SK-N-MC (cell line): Measurements from ENCODE around the gene CTBP2.

ENCODE experiments used
- DNase-seq: peaks from one replicate; pipeline ENCODE4 v3.0.0-alpha.2; 2011; ENCODE audit warnings: low read depth, low spot score
- H3K27ac ChIP-seq: fragments of 200-600 bp; sonication (generic); 2 replicates; pipeline ENCODE4 v1.5.1; 2016; ENCODE audit warnings: mixed run types
- H3K36me3 ChIP-seq: fragments of 200-600 bp; sonication (generic); 2 replicates; pipeline ENCODE4 v1.6.1; 2017; ENCODE audit warnings: antibody characterized with exemption, low read length, mixed read lengths; ENCODE audit not compliant: insufficient read depth
- H3K4me3 ChIP-seq: fragments of 200-600 bp; sonication (generic); 2 replicates; pipeline ENCODE4 v1.5.1; 2016
- H3K9ac ChIP-seq: fragments of 200-600 bp; sonication (generic); 2 replicates; pipeline ENCODE4 v1.8.0; 2017; ENCODE audit warnings: mixed run types, mixed read lengths; ENCODE audit not compliant: insufficient read length
- H3K9me3 ChIP-seq: fragments of 200-600 bp; sonication (generic); 2 replicates; pipeline ENCODE4 v1.6.1; 2017; ENCODE audit warnings: low read depth, mild to moderate bottlenecking, antibody characterized with exemption, low read length, moderate library complexity, mixed read lengths
- EZH2 ChIP-seq: fragments of 200-600 bp; sonication (generic); IDR thresholded peaks from one replicate; pipeline ENCODE4 v1.6.1; 2017; ENCODE audit warnings: antibody characterized with exemption
- FOXP2 ChIP-seq: optimal IDR thresholded peaks from 2 replicates; pipeline ENCODE3; 2011; ENCODE audit warnings: mild to moderate bottlenecking, moderate library complexity; ENCODE audit not compliant: insufficient read depth; ENCODE audit errors: extremely low read length, control extremely low read depth
- POLR2AphosphoS5 ChIP-seq: IDR thresholded peaks from 2 replicates; pipeline ENCODE4 v1.6.1; 2012; ENCODE audit warnings: mild to moderate bottlenecking, low read depth, low read length, borderline replicate concordance

The CTBP2 gene

GRCh38 chr10:124987788-124988187 is 172.6 kb downstream of the CTBP2 start:
- no peak overlapping the region for H3K9ac ChIP-seq
- H3K27ac ChIP-seq: no peak overlapping the region
- H3K36me3 ChIP-seq: peaks cover 11% of the 10 kb centered on the region; the same call in 1 of the 2 replicates
- TF ChIP-seq POLR2AphosphoS5: no peak
- no peak for TF ChIP-seq EZH2
- TF ChIP-seq FOXP2: no peak
- DNase-seq: no peak
- no peak overlapping the region for H3K4me3 ChIP-seq
- H3K9me3 ChIP-seq: no peaks in the 10 kb centered on the region

- peaks cover 7% of the 10 kb centered on the region; the same call in 1 of the 2 replicates for H3K36me3 ChIP-seq
Observed at GRCh38 chr10:124985162-124985561, 175.2 kb downstream of the CTBP2 start.

GRCh38 chr10:124984376-124984775 is 176.0 kb downstream of the CTBP2 start:
- no peak overlapping the region for H3K27ac ChIP-seq
- TF ChIP-seq EZH2 (no peak), POLR2AphosphoS5 (no peak), FOXP2 (no peak)
- H3K9me3 ChIP-seq: no peaks in the 10 kb centered on the region
- no peak overlapping the region for H3K9ac ChIP-seq
- peaks cover 7% of the 10 kb centered on the region; the same call in 1 of the 2 replicates for H3K36me3 ChIP-seq
- no peak overlapping the region for H3K4me3 ChIP-seq
- no peak for DNase-seq

More at GRCh38 chr10:124985162-124985561, 175.2 kb downstream of the CTBP2 start:
- no peak for DNase-seq
- Histone ChIP-seq H3K9ac (no peak overlapping the region), H3K4me3 (no peak overlapping the region), H3K9me3 (no peaks in the 10 kb centered on the region), H3K27ac (no peak overlapping the region)
- TF ChIP-seq EZH2: no peak

GRCh38 chr10:124983321-124983720 is 177.0 kb downstream of the CTBP2 start:
- TF ChIP-seq FOXP2 (no peak), POLR2AphosphoS5 (no peak), EZH2 (no peak)
- H3K9me3 ChIP-seq: no peaks in the 10 kb centered on the region
- DNase-seq: no peak
- no peak overlapping the region for H3K27ac ChIP-seq
- no peak overlapping the region for H3K4me3 ChIP-seq
- H3K9ac ChIP-seq: no peak overlapping the region
- peaks cover 7% of the 10 kb centered on the region; the same call in 1 of the 2 replicates for H3K36me3 ChIP-seq

GRCh38 chr10:124978376-124978725 is 182.0 kb downstream of the CTBP2 start:
- Histone ChIP-seq H3K9me3 (no peaks in the 10 kb centered on the region), H3K9ac (no peak overlapping the region), H3K4me3 (no peak overlapping the region), H3K27ac (no peak overlapping the region), H3K36me3 (peaks cover 3% of the 10 kb centered on the region; the same call in 1 of the 2 replicates)
- DNase-seq: no peak
- TF ChIP-seq POLR2AphosphoS5 (no peak), EZH2 (no peak), FOXP2 (no peak)

- DNase-seq: no peak
- no peak overlapping the region for H3K9ac ChIP-seq
- no peak overlapping the region for H3K27ac ChIP-seq
- no peak for TF ChIP-seq FOXP2
- H3K9me3 ChIP-seq: no peaks in the 10 kb centered on the region
- H3K36me3 ChIP-seq: peaks cover 3% of the 10 kb centered on the region; the same call in 1 of the 2 replicates
- H3K4me3 ChIP-seq: no peak overlapping the region
Observed at GRCh38 chr10:124977648-124978375, 182.6 kb downstream of the CTBP2 start.

- Histone ChIP-seq H3K27ac (no peak overlapping the region), H3K4me3 (no peak overlapping the region), H3K9me3 (no peaks in the 10 kb centered on the region), H3K9ac (no peak overlapping the region), H3K36me3 (peaks cover 3% of the 10 kb centered on the region; the same call in 1 of the 2 replicates)
- TF ChIP-seq POLR2AphosphoS5 (no peak), EZH2 (no peak), FOXP2 (no peak)
- DNase-seq: no peak
Observed at GRCh38 chr10:124977161-124977560, 183.2 kb downstream of the CTBP2 start.

- H3K36me3 ChIP-seq: peaks cover 3% of the 10 kb centered on the region; the same call in 1 of the 2 replicates
- DNase-seq: no peak
- H3K9me3 ChIP-seq: no peaks in the 10 kb centered on the region
- no peak overlapping the region for H3K4me3 ChIP-seq
- TF ChIP-seq FOXP2: no peak
- no peak for TF ChIP-seq EZH2
- TF ChIP-seq POLR2AphosphoS5: no peak
- H3K27ac ChIP-seq: no peak overlapping the region
- H3K9ac ChIP-seq: no peak overlapping the region
Observed at GRCh38 chr10:124975977-124976514, 184.3 kb downstream of the CTBP2 start.
